ENCODE measurements around the gene HIF1AN. TPM values are rescaled to one million over a fixed set of nuclear protein-coding genes. Genes with fewer than 3 reads are reported as not detected.
A peak's percentile ranks its signal among the peaks of the same experiment; 100 is the strongest.

Gene HIF1AN
- total and polyA plus RNA-seq, 8 donors = 6.3 to 21.8 (median 14.9) TPM

DNA sequence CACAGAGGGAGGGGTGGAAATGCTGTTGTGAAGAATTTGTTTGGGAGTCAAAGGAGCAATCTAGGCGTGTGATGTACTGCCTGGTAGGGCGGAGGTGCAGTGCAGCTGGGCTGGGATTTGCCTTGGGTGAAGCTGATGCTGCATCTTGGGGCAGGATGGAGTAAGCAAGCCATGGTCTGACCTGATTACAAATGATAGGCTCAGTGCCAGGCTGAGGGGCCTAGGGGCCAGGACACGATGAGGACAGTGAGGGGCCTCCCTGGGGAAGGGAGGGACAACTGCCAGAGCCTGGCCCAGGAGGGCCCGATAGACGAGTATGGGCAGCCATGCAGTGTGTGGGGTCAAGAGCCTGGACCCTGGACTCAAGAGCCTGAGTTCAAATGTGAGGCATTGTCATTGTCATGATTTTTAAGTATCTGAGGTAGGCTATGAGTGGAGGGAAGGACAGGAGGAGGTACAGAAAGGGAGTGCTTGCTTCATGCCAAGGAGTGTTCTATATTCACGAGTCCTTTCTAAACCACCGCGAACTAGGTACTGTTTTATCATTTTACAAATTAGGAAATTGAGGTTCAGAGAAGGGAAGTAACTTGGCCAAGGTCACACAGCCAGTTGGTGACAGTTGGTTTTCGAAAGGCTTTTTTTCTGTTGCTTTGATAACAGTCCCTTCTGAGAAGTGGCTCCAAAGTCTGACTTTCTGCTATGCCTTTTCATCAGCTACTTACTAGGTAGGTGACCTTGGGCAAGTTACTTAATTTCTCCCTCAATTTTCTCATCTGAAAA lies 29.7 kb downstream of the HIF1AN start:
- peaks cover 0 to 9% (median 0%) of the 10 kb centered on the region in 4 donors for H3K27me3 ChIP-seq
- intact Hi-C loops (cut with DNase I) = loop anchor here in 1 of 3 donors (10.0 kb wide), 2 partner anchors 179 to 309 kb away; partner anchors contain the start of gene PAX2
- ATAC-seq = no peak
- 50 to 55% methylated on average over 9 of the region's 9 CpGs for WGBS, 2 donors
- H3K36me3 ChIP-seq = no peaks in the 10 kb centered on the region
- DNase-seq = peak in 1 of 6 donors; percentile 33
- FAIRE-seq = no peak
- peaks cover 0 to 10% (median 0%) of the 10 kb centered on the region in 3 donors for H3K4me1 ChIP-seq
- H3K9me3 ChIP-seq = no peaks in the 10 kb centered on the region
- H3K27ac ChIP-seq = no peak overlapping the region
- TF ChIP-seq, protein P1, sequence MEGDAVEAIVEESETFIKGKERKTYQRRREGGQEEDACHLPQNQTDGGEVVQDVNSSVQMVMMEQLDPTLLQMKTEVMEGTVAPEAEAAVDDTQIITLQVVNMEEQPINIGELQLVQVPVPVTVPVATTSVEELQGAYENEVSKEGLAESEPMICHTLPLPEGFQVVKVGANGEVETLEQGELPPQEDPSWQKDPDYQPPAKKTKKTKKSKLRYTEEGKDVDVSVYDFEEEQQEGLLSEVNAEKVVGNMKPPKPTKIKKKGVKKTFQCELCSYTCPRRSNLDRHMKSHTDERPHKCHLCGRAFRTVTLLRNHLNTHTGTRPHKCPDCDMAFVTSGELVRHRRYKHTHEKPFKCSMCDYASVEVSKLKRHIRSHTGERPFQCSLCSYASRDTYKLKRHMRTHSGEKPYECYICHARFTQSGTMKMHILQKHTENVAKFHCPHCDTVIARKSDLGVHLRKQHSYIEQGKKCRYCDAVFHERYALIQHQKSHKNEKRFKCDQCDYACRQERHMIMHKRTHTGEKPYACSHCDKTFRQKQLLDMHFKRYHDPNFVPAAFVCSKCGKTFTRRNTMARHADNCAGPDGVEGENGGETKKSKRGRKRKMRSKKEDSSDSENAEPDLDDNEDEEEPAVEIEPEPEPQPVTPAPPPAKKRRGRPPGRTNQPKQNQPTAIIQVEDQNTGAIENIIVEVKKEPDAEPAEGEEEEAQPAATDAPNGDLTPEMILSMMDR (IDR thresholded peaks at IDR 0.05) = no peak
- H3K4me3 ChIP-seq = no peak overlapping the region

DNA sequence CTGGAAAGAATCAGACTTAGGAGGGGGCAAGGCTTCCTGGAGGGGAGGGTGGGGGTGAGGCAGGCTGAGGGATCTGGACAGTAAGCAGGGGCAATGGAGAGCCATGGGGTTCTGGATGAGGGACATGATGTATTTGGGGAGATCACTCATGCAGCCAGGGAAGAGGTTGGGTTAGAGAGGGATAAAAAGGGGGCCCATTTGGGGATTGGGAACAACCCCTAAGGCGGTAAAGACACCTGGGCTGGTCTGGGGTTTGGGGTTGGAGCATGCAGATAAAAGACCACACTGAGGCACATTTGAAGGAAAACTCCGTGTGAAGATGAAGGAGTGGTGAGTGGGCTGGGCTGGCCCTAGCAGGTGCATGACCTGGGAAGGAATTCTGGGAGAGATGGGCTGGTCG lies 30.8 kb downstream of the HIF1AN start:
- peaks cover 0 to 9% (median 0%) of the 10 kb centered on the region in 4 donors for H3K27me3 ChIP-seq
- DNase-seq (no peak), FAIRE-seq (no peak), ATAC-seq (no peak)
- 31 to 39% methylated on average over 3 of the region's 3 CpGs for WGBS, 2 donors
- no peaks in the 10 kb centered on the region for H3K36me3 ChIP-seq
- intact Hi-C loops (cut with DNase I) = loop anchor here in 1 of 3 donors (10.0 kb wide), 2 partner anchors 178 to 308 kb away; partner anchors contain the start of gene PAX2
- H3K27ac ChIP-seq = no peak overlapping the region
- TF ChIP-seq, protein P1 (IDR thresholded peaks at IDR 0.05) = no peak
- H3K4me1 ChIP-seq = peaks cover 0 to 9% (median 0%) of the 10 kb centered on the region in 3 donors
- no peak overlapping the region for H3K4me3 ChIP-seq
- no peaks in the 10 kb centered on the region for H3K9me3 ChIP-seq

DNA sequence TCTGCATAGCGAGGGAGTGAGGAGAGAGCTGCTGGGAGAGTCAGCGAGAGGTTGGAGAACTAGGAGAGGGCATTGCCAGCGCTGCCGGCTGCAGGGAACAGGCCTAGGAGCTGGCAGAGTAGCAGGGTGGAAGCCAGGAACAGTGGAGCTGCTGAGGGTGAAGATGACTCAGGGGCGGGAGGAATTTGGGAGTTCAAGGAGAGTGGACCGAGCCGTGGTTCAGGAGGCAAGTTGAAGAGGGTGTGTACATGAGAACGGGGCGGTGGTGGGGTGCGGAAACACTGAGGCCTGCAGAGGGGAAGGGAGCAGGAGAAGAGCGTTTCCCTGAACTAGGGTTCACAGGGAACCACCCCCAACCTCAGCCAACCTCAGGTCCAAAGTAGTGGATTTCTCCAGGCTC lies 31.5 kb downstream of the HIF1AN start:
- no peak for ATAC-seq
- no peak for FAIRE-seq
- 32 to 34% methylated on average over 11 of the region's 11 CpGs for WGBS, 2 donors
- TF ChIP-seq, protein P1 (IDR thresholded peaks at IDR 0.05) = no peak
- H3K27me3 ChIP-seq = peaks cover 0 to 6% (median 0%) of the 10 kb centered on the region in 4 donors
- H3K9me3 ChIP-seq = no peaks in the 10 kb centered on the region
- intact Hi-C loops (cut with DNase I) = loop anchor here in 1 of 3 donors (10.0 kb wide), 2 partner anchors 178 to 308 kb away; partner anchors contain the start of gene PAX2
- H3K4me3 ChIP-seq = no peak overlapping the region
- H3K36me3 ChIP-seq = no peaks in the 10 kb centered on the region
- peaks cover 0 to 4% (median 0%) of the 10 kb centered on the region in 3 donors for H3K4me1 ChIP-seq
- DNase-seq = no peak
- H3K27ac ChIP-seq = no peak overlapping the region

DNA sequence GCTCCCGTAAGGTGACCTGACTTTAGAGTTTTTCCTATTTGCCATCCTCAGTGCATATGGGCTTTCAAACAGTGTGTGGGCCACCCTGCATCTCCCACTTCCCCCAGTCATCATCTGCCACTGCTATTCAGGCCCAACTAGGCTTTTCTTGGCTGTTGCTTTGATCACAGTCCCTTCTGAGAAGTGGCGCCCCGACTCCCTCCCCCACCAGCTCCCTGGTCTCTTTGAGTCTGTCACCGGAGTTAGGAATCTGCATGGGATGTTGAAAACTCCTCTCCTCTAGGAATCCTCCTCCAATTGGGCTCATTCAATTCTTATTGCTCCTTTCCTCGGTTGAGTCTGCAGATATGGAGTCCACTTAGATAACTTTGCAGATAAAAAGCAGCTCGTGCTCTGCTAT lies 32.1 kb downstream of the HIF1AN start:
- Histone ChIP-seq H3K36me3 (no peaks in the 10 kb centered on the region), H3K27ac (no peak overlapping the region), H3K27me3 (no peaks in the 10 kb centered on the region), H3K4me3 (no peak overlapping the region), H3K9me3 (no peaks in the 10 kb centered on the region), H3K4me1 (no peaks in the 10 kb centered on the region)
- ATAC-seq (no peak), DNase-seq (no peak), FAIRE-seq (no peak)
- WGBS, 2 donors = 16 to 21% methylated on average over 6 of the region's 6 CpGs
- TF ChIP-seq, protein P1 (IDR thresholded peaks at IDR 0.05) = no peak
- intact Hi-C loops (cut with DNase I) = loop anchor here in 1 of 3 donors (10.0 kb wide), 2 partner anchors 177 to 307 kb away; partner anchors contain the start of gene PAX2

DNA sequence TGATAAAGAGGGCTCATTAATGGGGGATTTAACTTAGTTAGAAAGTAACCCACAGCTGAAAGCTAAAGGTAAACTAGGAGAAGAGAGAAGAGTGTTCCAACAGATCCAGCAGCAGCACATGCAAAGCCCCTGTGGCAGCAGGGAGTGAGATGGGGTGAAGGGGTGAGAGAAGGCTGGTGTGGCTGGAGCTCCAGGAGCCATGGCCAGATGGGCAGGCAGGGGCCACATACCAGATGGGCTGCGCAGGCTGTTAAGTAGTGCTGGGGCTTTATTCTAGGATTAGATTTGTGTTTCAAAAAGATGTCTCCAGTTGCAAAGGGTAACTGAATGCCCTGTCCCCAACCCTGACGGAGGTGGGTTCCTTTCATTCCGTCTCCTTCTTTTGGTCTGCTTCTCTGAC lies 33.2 kb downstream of the HIF1AN start:
- FAIRE-seq (no peak), ATAC-seq (no peak), DNase-seq (no peak)
- no peak overlapping the region for H3K4me3 ChIP-seq
- intact Hi-C loops (cut with DNase I) = loop anchor here in 1 of 3 donors (10.0 kb wide), 2 partner anchors 176 to 306 kb away; partner anchors contain the start of gene PAX2
- no peaks in the 10 kb centered on the region for H3K4me1 ChIP-seq
- TF ChIP-seq, protein P1 (IDR thresholded peaks at IDR 0.05) = no peak
- no peaks in the 10 kb centered on the region for H3K36me3 ChIP-seq
- H3K27me3 ChIP-seq = no peaks in the 10 kb centered on the region
- H3K9me3 ChIP-seq = no peaks in the 10 kb centered on the region
- 64 to 80% methylated on average over 3 of the region's 3 CpGs for WGBS, 2 donors
- H3K27ac ChIP-seq = no peak overlapping the region

All from pancreas (tissue), 10 donors.